ENCODE measurements around the gene ZNF81.
"Not testable (repeated sequence)": the region's sequence is repeated elsewhere in the genome, so short reads cannot be mapped to it uniquely, and the experiment has no call there.

ZNF81 gene

DNA sequence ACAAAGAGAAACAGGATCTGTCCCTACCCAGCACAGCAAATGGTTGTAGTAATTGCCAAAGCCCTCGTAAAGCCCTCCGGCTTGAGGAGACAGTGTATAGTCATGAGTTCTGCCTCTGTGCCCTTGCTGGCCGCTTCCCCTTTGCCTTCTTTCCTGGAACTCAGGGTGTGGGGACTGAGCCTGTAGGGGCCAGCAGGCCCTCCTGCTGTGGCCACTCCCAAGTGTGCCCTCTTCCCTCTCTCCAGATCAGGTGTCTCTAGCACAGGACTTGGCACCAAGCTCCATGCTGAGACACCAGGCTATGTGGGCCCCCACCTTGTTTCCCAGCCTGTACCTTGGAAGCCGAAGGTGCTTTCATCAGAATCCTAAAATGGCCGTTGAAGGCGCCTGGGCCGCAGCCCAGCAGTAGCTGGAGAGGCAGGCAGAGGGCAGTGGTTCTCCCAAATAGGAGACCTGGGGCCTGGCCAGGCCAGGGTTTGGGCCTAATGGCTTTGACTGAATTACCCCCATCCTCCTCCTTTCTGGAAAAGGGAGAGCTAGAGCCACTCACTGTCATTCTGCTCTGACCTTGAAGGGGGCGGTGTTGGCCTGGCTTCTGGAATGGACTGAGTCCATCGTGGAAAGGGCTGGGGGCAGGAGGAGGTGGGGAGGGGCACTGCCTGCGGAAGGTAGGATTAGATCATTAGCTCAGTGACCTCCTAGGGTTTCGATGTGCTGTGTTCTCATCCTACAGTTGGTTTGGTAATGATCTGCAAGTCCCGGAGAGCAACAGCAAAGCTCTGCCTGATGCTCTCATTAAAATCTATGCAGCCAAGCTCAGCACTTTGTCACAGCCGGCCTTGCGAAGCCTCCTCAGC is 30.1 kb upstream of the ZNF81 start:
- H3K4ac ChIP-seq (ENCODE audit: low read depth, low read length); H2BK120ac ChIP-seq (ENCODE audit: insufficient read depth, low read length, poor library complexity); H3K9me3 ChIP-seq (ENCODE audit: insufficient read depth, low read depth, low read length); H3K4me1 ChIP-seq (ENCODE audit: control insufficient read depth in 1 of 2, insufficient read depth in 2 of 2, low read length in 2 of 2); H3K4me2 ChIP-seq (ENCODE audit: low read length); H2AK5ac ChIP-seq (ENCODE audit: low read length); H3K27me3 ChIP-seq (ENCODE audit: insufficient read depth, low read length); H3K79me1 ChIP-seq (ENCODE audit: low read length); H3K23ac ChIP-seq (ENCODE audit: low read length); H3K14ac ChIP-seq (ENCODE audit: low read length); H4K12ac ChIP-seq (ENCODE audit: low read depth, low read length); H4K91ac ChIP-seq (ENCODE audit: low read depth, low read length); H3K9ac ChIP-seq (ENCODE audit: low read length); H2BK5ac ChIP-seq (ENCODE audit: low read depth, low read length, poor library complexity); H3K79me2 ChIP-seq (ENCODE audit: control insufficient read depth, insufficient read depth, low read length, poor library complexity); H2BK12ac ChIP-seq (ENCODE audit: low read length); H2AFZ ChIP-seq (ENCODE audit: insufficient read depth, low read length, poor library complexity); H3K4me3 ChIP-seq (ENCODE audit: low read depth, low read length); H4K8ac ChIP-seq (ENCODE audit: low read depth, low read length); H3K36me3 ChIP-seq (ENCODE audit: control insufficient read depth in 1 of 2, insufficient read depth in 2 of 2, low read length in 2 of 2); H3K18ac ChIP-seq (ENCODE audit: low read length); H3K27ac ChIP-seq (ENCODE audit: low read depth, low read length); DNase-seq: not testable (repeated sequence)
- no CpG with 5 or more reads among the region's 14 CpGs for WGBS (ENCODE audit: extremely low coverage, insufficient coverage, insufficient read length)

- not testable (repeated sequence) for H2AK5ac ChIP-seq (ENCODE audit: low read length); H3K23ac ChIP-seq (ENCODE audit: low read length); H3K4ac ChIP-seq (ENCODE audit: low read depth, low read length); H3K9ac ChIP-seq (ENCODE audit: low read length); H3K27ac ChIP-seq (ENCODE audit: low read depth, low read length); H3K14ac ChIP-seq (ENCODE audit: low read length); H2BK12ac ChIP-seq (ENCODE audit: low read length); H2BK120ac ChIP-seq (ENCODE audit: insufficient read depth, low read length, poor library complexity); H3K27me3 ChIP-seq (ENCODE audit: insufficient read depth, low read length); H4K12ac ChIP-seq (ENCODE audit: low read depth, low read length); H3K36me3 ChIP-seq (ENCODE audit: control insufficient read depth in 1 of 2, insufficient read depth in 2 of 2, low read length in 2 of 2); H4K8ac ChIP-seq (ENCODE audit: low read depth, low read length); H2BK5ac ChIP-seq (ENCODE audit: low read depth, low read length, poor library complexity); H3K9me3 ChIP-seq (ENCODE audit: insufficient read depth, low read depth, low read length); DNase-seq; H3K18ac ChIP-seq (ENCODE audit: low read length); H3K4me3 ChIP-seq (ENCODE audit: low read depth, low read length); H3K4me1 ChIP-seq (ENCODE audit: control insufficient read depth in 1 of 2, insufficient read depth in 2 of 2, low read length in 2 of 2); H3K79me1 ChIP-seq (ENCODE audit: low read length); H2AFZ ChIP-seq (ENCODE audit: insufficient read depth, low read length, poor library complexity); H4K91ac ChIP-seq (ENCODE audit: low read depth, low read length); H3K79me2 ChIP-seq (ENCODE audit: control insufficient read depth, insufficient read depth, low read length, poor library complexity); H3K4me2 ChIP-seq (ENCODE audit: low read length)
- no CpG with 5 or more reads among the region's 3 CpGs for WGBS (ENCODE audit: extremely low coverage, insufficient coverage, insufficient read length)
These were observed 29.5 kb upstream of the ZNF81 start for GRCh38 chrX:47807272-47807538.

DNA sequence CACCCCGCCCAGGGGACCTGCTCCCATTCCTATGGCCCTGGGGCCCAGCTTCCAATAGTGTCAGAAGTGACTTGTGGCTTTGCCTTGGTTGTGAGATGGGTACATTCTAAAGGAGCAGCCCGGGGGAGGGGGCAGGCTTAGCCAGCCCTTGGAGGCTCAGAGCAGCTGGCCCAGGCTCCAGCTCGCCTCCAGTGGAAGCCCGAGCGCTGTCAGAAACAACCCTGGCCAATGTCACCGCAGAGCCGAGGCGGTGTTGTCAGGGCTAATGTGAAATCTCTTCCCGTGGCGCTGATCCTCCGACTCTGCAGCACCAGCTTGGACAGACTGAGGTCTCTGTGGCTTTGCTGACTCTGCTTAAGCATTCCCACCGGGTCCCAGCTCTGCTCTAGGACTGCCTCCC is 29.2 kb upstream of the ZNF81 start:
- Histone ChIP-seq H2BK5ac (ENCODE audit: low read depth, low read length, poor library complexity) (no peak overlapping the region), H2AK5ac (ENCODE audit: low read length) (no peak overlapping the region), H3K9ac (ENCODE audit: low read length) (no peak overlapping the region), H2AFZ (ENCODE audit: insufficient read depth, low read length, poor library complexity) (no peak overlapping the region), H4K12ac (ENCODE audit: low read depth, low read length) (peak overlapping the region; percentile 62), H3K9me3 (ENCODE audit: insufficient read depth, low read depth, low read length) (no peaks in the 10 kb centered on the region), H3K27ac (ENCODE audit: low read depth, low read length) (no peak overlapping the region), H3K4me2 (ENCODE audit: low read length) (no peak overlapping the region), H2BK120ac (ENCODE audit: insufficient read depth, low read length, poor library complexity) (no peak overlapping the region), H4K8ac (ENCODE audit: low read depth, low read length) (no peak overlapping the region), H3K79me2 (ENCODE audit: control insufficient read depth, insufficient read depth, low read length, poor library complexity) (no peaks in the 10 kb centered on the region), H2BK12ac (ENCODE audit: low read length) (no peak overlapping the region), H3K27me3 (ENCODE audit: insufficient read depth, low read length) (no peaks in the 10 kb centered on the region), H3K18ac (ENCODE audit: low read length) (no peak overlapping the region), H3K14ac (ENCODE audit: low read length) (no peak overlapping the region), H3K36me3 (ENCODE audit: control insufficient read depth in 1 of 2, insufficient read depth in 2 of 2, low read length in 2 of 2) (no peaks in the 10 kb centered on the region), H4K91ac (ENCODE audit: low read depth, low read length) (no peak overlapping the region), H3K4me3 (ENCODE audit: low read depth, low read length) (no peak overlapping the region), H3K79me1 (ENCODE audit: low read length) (no peaks in the 10 kb centered on the region), H3K23ac (ENCODE audit: low read length) (no peak overlapping the region), H3K4me1 (ENCODE audit: control insufficient read depth in 1 of 2, insufficient read depth in 2 of 2, low read length in 2 of 2) (peaks cover 0 to 4% of the 10 kb centered on the region in 2 experiments), H3K4ac (ENCODE audit: low read depth, low read length) (no peak overlapping the region)
- no CpG with 5 or more reads among the region's 12 CpGs for WGBS (ENCODE audit: extremely low coverage, insufficient coverage, insufficient read length)
- DNase-seq: no peak

DNA sequence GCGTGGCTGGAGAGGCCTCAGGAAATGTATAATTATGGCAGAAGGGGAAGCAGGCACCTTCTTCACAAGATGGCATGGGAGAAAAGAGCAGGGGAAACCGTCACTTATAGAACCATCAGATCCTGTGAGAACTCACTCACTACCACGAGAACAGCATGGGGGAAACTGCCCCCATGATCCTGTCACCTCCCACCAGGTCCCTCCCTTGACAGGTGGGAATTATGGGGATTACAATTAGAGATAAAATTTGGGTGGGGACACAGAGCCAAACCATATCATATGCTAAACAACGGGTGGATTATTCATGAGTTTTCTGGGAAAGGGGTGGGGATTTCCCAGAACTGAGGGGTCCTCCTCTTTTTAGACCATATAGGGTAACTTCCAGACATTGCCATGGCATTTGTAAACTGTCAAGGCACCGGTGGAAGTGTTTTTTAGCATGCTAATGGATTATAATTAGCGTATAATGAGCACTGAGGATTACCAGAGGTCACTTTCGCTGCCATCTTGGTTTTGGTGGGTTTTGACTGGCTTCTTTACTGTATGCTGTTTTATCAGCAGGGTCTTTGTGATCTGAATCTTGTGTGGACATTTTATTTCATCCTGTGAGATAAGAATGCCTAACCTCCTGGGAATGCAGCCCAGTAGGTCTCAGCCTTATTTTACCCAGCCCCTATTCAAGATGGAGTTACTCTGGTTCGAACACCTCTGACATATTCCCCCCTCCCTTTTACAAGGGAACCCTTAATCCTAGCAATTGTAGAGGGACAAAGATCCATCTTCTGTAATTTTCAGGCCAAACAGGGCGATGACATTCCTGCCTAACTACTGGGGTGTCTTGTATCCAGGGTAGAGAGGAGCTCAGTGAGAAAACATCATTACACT is 27.6 kb upstream of the ZNF81 start:
- Histone ChIP-seq H3K79me1 (ENCODE audit: low read length) (no peaks in the 10 kb centered on the region), H3K4me3 (ENCODE audit: low read depth, low read length) (no peak overlapping the region)
- no CpG with 5 or more reads among the region's 9 CpGs for WGBS (ENCODE audit: extremely low coverage, insufficient coverage, insufficient read length)

More for the DNA sequence above, 27.6 kb upstream of the ZNF81 start:
- Histone ChIP-seq H2AFZ (ENCODE audit: insufficient read depth, low read length, poor library complexity) (no peak overlapping the region), H3K14ac (ENCODE audit: low read length) (no peak overlapping the region), H3K9me3 (ENCODE audit: insufficient read depth, low read depth, low read length) (no peaks in the 10 kb centered on the region), H2AK5ac (ENCODE audit: low read length) (no peak overlapping the region), H2BK12ac (ENCODE audit: low read length) (no peak overlapping the region), H4K91ac (ENCODE audit: low read depth, low read length) (no peak overlapping the region), H3K27me3 (ENCODE audit: insufficient read depth, low read length) (no peaks in the 10 kb centered on the region), H3K4me2 (ENCODE audit: low read length) (no peak overlapping the region), H3K23ac (ENCODE audit: low read length) (no peak overlapping the region), H4K8ac (ENCODE audit: low read depth, low read length) (no peak overlapping the region), H3K27ac (ENCODE audit: low read depth, low read length) (no peak overlapping the region), H2BK5ac (ENCODE audit: low read depth, low read length, poor library complexity) (no peak overlapping the region), H3K4me1 (ENCODE audit: control insufficient read depth in 1 of 2, insufficient read depth in 2 of 2, low read length in 2 of 2) (peaks cover 0 to 2% of the 10 kb centered on the region in 2 experiments), H3K79me2 (ENCODE audit: control insufficient read depth, insufficient read depth, low read length, poor library complexity) (no peaks in the 10 kb centered on the region), H3K4ac (ENCODE audit: low read depth, low read length) (no peak overlapping the region), H2BK120ac (ENCODE audit: insufficient read depth, low read length, poor library complexity) (no peak overlapping the region), H3K18ac (ENCODE audit: low read length) (no peak overlapping the region), H3K9ac (ENCODE audit: low read length) (no peak overlapping the region), H4K12ac (ENCODE audit: low read depth, low read length) (no peak overlapping the region), H3K36me3 (ENCODE audit: control insufficient read depth in 1 of 2, insufficient read depth in 2 of 2, low read length in 2 of 2) (no peaks in the 10 kb centered on the region)
- DNase-seq: no peak

Measured in trophoblast cell (in vitro differentiated cells and primary cell).